GM18499 (cell line): ENCODE measurements around the gene EZH1.

Source experiments
- ATAC-seq: cut with Tn5 transposase; IDR thresholded peaks from one replicate; pipeline ENCODE4 v1.9.1; 2021; ENCODE audit warnings: moderate number of reproducible peaks; ENCODE audit not compliant: insufficient read depth, unreplicated experiment

The EZH1 gene

GRCh38 chr17:42685831-42686230 lies 59.0 kb downstream of the EZH1 start:
- no peak for ATAC-seq

- no peak for ATAC-seq
Measured at GRCh38 chr17:42684929-42685556, 59.8 kb downstream of the EZH1 start.

- no peak for ATAC-seq
Measured at GRCh38 chr17:42683407-42684034, 61.3 kb downstream of the EZH1 start.

- ATAC-seq: no peak
Measured at GRCh38 chr17:42682722-42683403, 62.0 kb downstream of the EZH1 start.

GRCh38 chr17:42681976-42682721 lies 62.7 kb downstream of the EZH1 start, which contains the start of gene CNTNAP1:
Gene CNTNAP1 (plus strand): TSS chr17:42682531. CDS start chr17:42682830, 299 bp downstream.
- ATAC-seq: no peak

GRCh38 chr17:42680331-42680808 lies 64.5 kb downstream of the EZH1 start:
- no peak for ATAC-seq

GRCh38 chr17:42679492-42680330 lies 65.1 kb downstream of the EZH1 start:
- ATAC-seq: no peak

- no peak for ATAC-seq
Measured at GRCh38 chr17:42678951-42679491, 65.8 kb downstream of the EZH1 start.

- no peak for ATAC-seq
Measured at GRCh38 chr17:42677921-42678781, 66.7 kb downstream of the EZH1 start.

GRCh38 chr17:42677012-42677857 lies 67.6 kb downstream of the EZH1 start:
- no peak for ATAC-seq

- no peak for ATAC-seq
Measured at GRCh38 chr17:42676424-42677011, 68.3 kb downstream of the EZH1 start, which contains the start of gene PLEKHH3. Gene PLEKHH3 (minus strand): TSS chr17:42676994. CDS start chr17:42676563, 431 bp downstream.

- no peak for ATAC-seq
Measured at GRCh38 chr17:42675965-42676423, 68.8 kb downstream of the EZH1 start.

GRCh38 chr17:42675348-42675964 lies 69.4 kb downstream of the EZH1 start:
- no peak for ATAC-seq

GRCh38 chr17:42674755-42675347 lies 70.0 kb downstream of the EZH1 start:
- ATAC-seq: no peak

- ATAC-seq: no peak
Measured at GRCh38 chr17:42673885-42674754, 70.7 kb downstream of the EZH1 start.
